Esophagus squamous epithelium (tissue), 5 donors: ENCODE data around the gene PIMREG. TPM values are rescaled to one million over a fixed set of nuclear protein-coding genes. Genes with fewer than 3 reads are reported as not detected.

Experiments used
- DNase-seq: peaks from one replicate; lab custom pipeline; 2025; lab: John Stamatoyannopoulos, UW
- H3K27ac ChIP-seq, 4 donors: fragments of 200-600 bp; sonication (generic); one replicate each; pipeline ENCODE4 v1.5.1; 2016 to 2019; ENCODE audit warnings: mild to moderate bottlenecking in 1 of 4
- H3K27me3 ChIP-seq, 4 donors: fragments of 200-600 bp; sonication (generic); 1 replicate in 3 of 4; 2 replicates in 1 of 4; pipeline versions ENCODE4 v1.5.1 to v1.6.0; 2017 to 2021; ENCODE audit warnings: antibody characterized with exemption in 1 of 4
- H3K36me3 ChIP-seq, 3 donors: fragments of 200-600 bp; sonication (generic); one replicate each; pipeline ENCODE4 v1.5.1; 2016 to 2019
- H3K4me1 ChIP-seq, 3 donors: fragments of 200-600 bp; sonication (generic); one replicate each; pipeline ENCODE4 v1.5.1; 2017 to 2019
- H3K4me3 ChIP-seq, 4 donors: fragments of 200-600 bp; sonication (generic); 1 replicate in 3 of 4; 2 replicates in 1 of 4; pipeline ENCODE4 v1.5.1; 2016 to 2019; ENCODE audit warnings: mild to moderate bottlenecking in 2 of 4, moderate library complexity in 1 of 4
- H3K9me3 ChIP-seq, 3 donors: fragments of 200-600 bp; sonication (generic); one replicate each; pipeline ENCODE4 v1.5.1; 2016 to 2019
- POLR2A ChIP-seq, 4 donors: fragments of 450-650 bp; IDR thresholded peaks; one replicate each; pipeline ENCODE4 v1.6.1; 2017; ENCODE audit warnings: antibody characterized with exemption in 4 of 4, mild to moderate bottlenecking in 4 of 4, moderate library complexity in 3 of 4
- WGBS, 2 donors: methylation state at CpG; one replicate each; pipeline ENCODE4 v1.1.5; 2018; 5-methylcytosine and 5-hydroxymethylcytosine counted together
- intact Hi-C: fragments of 100-400 bp; cut with DNase I; formaldehyde crosslinking; loops from one replicate; pipeline ENCODE4 v1.15.0; 2022
- total RNA-seq, 4 donors: library from RNA; depleted of rRNA; stranded (reverse); fragments of >200 nt; gene quantifications; one replicate each; pipeline ENCODE4 v1.1.0, GENCODE V29; 2016
- TF ChIP-seq, protein P1 (sequence below), 6 experiments: fragments of 450-650 bp in 4 of 6; fragments of 200-600 bp in 2 of 6; sonication (generic) in 2 of 6; IDR thresholded peaks; one replicate each; pipeline ENCODE4 v1.5.1; 2016 to 2019; ENCODE audit warnings: antibody characterized with exemption in 6 of 6, mild to moderate bottlenecking in 4 of 6, moderate library complexity in 4 of 6
- donor health status: DM: yes; HTN: yes; CAD: no.

PIMREG gene
- total RNA-seq, 4 donors from 2014 or later = 3.6 to 7.2 (median 5.2) TPM

- 82 to 90% methylated on average over 7 to 9 of the region's 9 CpGs for WGBS, 2 donors
- peaks cover 10 to 34% (median 12%) of the 10 kb centered on the region in 3 donors for H3K4me1 ChIP-seq
- H3K36me3 ChIP-seq = peaks cover 0 to 47% (median 0%) of the 10 kb centered on the region in 3 donors
- H3K4me3 ChIP-seq = no peak overlapping the region
- no peaks in the 10 kb centered on the region for H3K9me3 ChIP-seq
- H3K27me3 ChIP-seq = no peaks in the 10 kb centered on the region
- intact Hi-C loops = no loop called here
- TF ChIP-seq, protein P1, sequence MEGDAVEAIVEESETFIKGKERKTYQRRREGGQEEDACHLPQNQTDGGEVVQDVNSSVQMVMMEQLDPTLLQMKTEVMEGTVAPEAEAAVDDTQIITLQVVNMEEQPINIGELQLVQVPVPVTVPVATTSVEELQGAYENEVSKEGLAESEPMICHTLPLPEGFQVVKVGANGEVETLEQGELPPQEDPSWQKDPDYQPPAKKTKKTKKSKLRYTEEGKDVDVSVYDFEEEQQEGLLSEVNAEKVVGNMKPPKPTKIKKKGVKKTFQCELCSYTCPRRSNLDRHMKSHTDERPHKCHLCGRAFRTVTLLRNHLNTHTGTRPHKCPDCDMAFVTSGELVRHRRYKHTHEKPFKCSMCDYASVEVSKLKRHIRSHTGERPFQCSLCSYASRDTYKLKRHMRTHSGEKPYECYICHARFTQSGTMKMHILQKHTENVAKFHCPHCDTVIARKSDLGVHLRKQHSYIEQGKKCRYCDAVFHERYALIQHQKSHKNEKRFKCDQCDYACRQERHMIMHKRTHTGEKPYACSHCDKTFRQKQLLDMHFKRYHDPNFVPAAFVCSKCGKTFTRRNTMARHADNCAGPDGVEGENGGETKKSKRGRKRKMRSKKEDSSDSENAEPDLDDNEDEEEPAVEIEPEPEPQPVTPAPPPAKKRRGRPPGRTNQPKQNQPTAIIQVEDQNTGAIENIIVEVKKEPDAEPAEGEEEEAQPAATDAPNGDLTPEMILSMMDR (IDR thresholded peaks at IDR 0.05) = no peak
- no peak for TF ChIP-seq POLR2A (IDR thresholded peaks at IDR 0.05)
- no peak overlapping the region for H3K27ac ChIP-seq
- DNase-seq = no peak
Measured at GRCh38 chr17:6456321-6456720, 12.1 kb downstream of the PIMREG start.

DNA sequence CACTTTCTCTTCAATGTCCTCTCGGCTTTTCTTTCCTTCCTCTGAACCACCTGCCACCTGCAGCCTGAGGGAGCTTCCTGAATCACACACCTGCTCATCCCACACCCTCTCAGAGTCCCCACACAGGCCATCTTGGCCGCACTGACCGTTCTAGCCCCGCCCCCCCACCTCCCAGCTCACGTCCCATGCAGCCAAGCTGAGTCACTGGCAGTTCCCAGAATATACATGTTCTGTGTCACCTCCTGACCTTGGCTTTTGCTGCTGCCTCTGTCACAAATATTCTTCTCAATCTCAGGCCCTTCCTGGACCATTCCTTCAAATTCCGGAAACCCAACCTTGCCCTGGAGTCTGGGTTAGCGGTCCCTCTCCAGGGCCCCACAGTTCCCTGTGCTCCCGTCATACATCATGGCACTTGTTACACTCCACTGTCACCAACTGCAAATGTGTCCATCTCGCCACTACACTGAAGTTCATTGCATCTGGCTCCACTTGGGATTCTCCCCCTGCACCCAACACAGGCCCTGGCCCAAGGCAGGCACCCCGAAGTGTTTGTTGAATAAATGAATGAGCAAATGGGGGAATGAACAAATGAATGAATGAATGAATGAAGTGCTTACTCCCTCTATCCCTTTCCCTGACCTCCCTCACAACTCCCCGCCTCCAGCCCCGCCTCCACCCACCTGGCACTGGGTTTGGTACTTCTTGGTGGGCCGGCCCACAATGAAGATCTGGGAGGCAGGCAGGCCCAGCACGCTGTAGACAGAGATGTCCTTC lies 12.8 kb downstream of the PIMREG start:
- Histone ChIP-seq H3K27ac (peak overlapping the region; percentile 46 to 67 (median 56)), H3K4me3 (no peak overlapping the region), H3K36me3 (peaks cover 0 to 52% (median 0%) of the 10 kb centered on the region in 3 donors), H3K27me3 (no peaks in the 10 kb centered on the region), H3K4me1 (peaks cover 10 to 34% (median 12%) of the 10 kb centered on the region in 3 donors), H3K9me3 (no peaks in the 10 kb centered on the region)
- 57 to 62% methylated on average over 11 of the region's 14 CpGs for WGBS, 2 donors
- DNase-seq = no peak
- intact Hi-C loops = no loop called here
- TF ChIP-seq POLR2A (IDR thresholded peaks at IDR 0.05) = no peak
- TF ChIP-seq, protein P1 (IDR thresholded peaks at IDR 0.05) = no peak

DNA sequence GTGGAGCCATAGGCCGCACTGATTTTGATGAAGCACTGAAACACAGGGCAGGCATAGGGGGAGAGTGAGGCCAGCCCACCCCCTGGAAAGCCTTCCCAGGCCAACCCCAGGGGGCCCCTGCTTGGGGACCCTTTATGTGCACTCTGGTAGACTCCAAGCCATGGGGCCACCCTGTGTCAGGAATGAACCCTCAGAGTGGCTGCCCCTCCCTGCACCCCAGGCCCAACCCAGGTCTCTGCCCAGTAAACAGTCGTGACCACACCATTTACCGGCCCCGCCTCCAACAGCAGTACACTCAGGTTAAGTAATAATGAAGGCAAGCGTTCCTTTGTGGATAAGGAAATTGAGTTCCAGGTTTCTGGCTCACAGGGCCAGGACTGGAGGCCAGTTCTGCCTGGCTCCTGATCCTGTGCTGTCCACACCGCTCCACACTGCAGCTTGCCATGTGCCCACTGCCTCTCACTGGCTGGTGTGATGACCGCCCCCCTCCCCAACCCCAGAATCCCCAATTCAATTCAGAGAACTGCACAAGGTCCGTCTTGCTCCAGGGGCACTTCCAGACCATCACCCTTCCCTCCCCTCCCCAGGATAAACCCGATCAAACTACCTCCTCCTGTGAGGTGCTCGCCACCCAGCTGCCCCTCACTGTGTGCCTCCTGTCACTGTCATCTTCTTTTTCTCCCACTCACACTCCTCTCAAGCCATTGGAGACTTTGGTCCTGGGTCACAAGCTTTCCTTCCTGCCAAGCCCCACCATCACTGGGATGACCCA lies 13.6 kb downstream of the PIMREG start:
- H3K36me3 ChIP-seq = peaks cover 0 to 57% (median 3%) of the 10 kb centered on the region in 3 donors
- 61 to 83% methylated on average over 6 to 9 of the region's 10 CpGs for WGBS, 2 donors
- no peaks in the 10 kb centered on the region for H3K27me3 ChIP-seq
- no peak for TF ChIP-seq POLR2A (IDR thresholded peaks at IDR 0.05)
- TF ChIP-seq, protein P1 (IDR thresholded peaks at IDR 0.05) = no peak
- intact Hi-C loops = no loop called here
- H3K4me3 ChIP-seq = no peak overlapping the region
- H3K4me1 ChIP-seq = peaks cover 10 to 34% (median 12%) of the 10 kb centered on the region in 3 donors
- no peak for DNase-seq
- no peaks in the 10 kb centered on the region for H3K9me3 ChIP-seq
- peak overlapping the region; percentile 46 to 67 (median 56) for H3K27ac ChIP-seq

- H3K9me3 ChIP-seq = no peaks in the 10 kb centered on the region
- H3K36me3 ChIP-seq = peaks cover 0 to 59% (median 3%) of the 10 kb centered on the region in 3 donors
- WGBS, 2 donors = 83 to 88% methylated on average over 14 of the region's 14 CpGs
- H3K4me1 ChIP-seq = peaks cover 10 to 34% (median 12%) of the 10 kb centered on the region in 3 donors
- TF ChIP-seq, protein P1 (IDR thresholded peaks at IDR 0.05) = no peak
- no peak for TF ChIP-seq POLR2A (IDR thresholded peaks at IDR 0.05)
- DNase-seq = no peak
- H3K27ac ChIP-seq = peak overlapping the region in 2 of 4 donors; percentile 46 to 67
- H3K4me3 ChIP-seq = no peak overlapping the region
- intact Hi-C loops = no loop called here
- no peaks in the 10 kb centered on the region for H3K27me3 ChIP-seq
Measured at GRCh38 chr17:6458460-6458950, 14.2 kb downstream of the PIMREG start.
